HG03064 (cell line): Measurements from ENCODE around the gene ARMC8.
A peak's percentile ranks its signal among the peaks of the same experiment; 100 is the strongest.
"Not testable (repeated sequence)": the region's sequence is repeated elsewhere in the genome, so short reads cannot be mapped to it uniquely, and the experiment has no call there.

Experiments
- ATAC-seq: cut with Tn5 transposase; IDR thresholded peaks from one replicate; pipeline ENCODE4 v1.9.1; 2021; ENCODE audit warnings: low read depth; ENCODE audit not compliant: unreplicated experiment

ARMC8 gene, protein sequence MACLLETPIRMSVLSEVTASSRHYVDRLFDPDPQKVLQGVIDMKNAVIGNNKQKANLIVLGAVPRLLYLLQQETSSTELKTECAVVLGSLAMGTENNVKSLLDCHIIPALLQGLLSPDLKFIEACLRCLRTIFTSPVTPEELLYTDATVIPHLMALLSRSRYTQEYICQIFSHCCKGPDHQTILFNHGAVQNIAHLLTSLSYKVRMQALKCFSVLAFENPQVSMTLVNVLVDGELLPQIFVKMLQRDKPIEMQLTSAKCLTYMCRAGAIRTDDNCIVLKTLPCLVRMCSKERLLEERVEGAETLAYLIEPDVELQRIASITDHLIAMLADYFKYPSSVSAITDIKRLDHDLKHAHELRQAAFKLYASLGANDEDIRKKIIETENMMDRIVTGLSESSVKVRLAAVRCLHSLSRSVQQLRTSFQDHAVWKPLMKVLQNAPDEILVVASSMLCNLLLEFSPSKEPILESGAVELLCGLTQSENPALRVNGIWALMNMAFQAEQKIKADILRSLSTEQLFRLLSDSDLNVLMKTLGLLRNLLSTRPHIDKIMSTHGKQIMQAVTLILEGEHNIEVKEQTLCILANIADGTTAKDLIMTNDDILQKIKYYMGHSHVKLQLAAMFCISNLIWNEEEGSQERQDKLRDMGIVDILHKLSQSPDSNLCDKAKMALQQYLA

DNA sequence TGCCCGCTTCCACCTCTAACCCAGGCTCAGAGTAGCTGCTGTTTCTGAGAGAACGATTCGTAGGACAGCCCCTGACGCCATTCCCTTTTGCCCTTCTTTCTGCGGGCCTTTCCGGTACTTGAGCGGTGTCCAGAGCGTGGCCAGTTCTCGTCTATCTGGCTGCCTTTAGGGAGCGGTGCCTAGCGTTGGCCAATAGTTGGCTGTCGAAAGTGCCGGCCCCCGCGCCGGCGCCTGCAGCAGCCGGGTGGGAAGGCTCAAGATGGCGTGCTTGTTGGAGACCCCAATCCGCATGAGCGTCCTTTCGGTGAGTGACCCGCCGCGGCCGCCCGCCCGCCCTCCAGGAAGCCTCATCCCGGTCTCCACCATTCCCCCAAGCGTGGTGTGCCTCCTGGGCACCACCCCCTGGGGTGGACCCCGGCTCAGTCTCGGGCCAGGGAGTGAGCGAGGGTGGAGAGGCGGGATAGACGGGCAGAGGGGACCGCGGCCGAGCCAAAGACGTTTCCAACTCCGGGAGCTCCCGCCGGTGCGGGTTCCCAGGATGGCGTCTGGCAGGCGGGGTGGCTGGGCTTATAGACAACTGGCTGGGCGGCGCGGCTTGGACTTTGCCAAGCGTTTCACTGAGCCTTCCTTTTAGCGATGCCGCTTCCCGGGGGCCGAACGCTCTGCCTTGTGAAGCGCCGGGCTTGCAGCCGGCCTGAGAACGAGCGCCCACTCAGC lies at the start of gene ARMC8:
ARMC8 (plus strand) TSS at position 6 of the 717 bp plus-strand sequence; CDS start at position 260, 254 bp downstream.
- peak; percentile 65 for ATAC-seq

DNA sequence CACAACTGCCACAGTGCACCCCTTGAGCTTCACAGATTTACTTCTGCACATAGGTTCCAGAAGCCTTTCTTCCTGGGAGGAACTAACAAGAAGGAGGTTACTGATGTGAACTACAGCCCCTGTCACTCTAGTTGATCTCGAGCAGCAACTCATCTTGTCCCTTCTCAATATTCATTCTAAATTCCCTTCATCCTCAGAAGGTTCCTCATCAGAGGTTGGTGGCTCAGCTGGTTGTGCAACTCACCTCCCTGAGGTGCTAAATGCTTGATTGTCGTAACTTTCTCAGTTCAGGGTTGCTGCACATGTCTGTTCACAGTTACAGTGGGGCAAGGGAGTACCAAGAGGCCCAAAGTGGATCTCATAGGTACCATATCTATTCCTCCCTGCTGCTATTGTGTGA lies 49.2 kb upstream of the ARMC8 start:
- ATAC-seq = no peak

DNA sequence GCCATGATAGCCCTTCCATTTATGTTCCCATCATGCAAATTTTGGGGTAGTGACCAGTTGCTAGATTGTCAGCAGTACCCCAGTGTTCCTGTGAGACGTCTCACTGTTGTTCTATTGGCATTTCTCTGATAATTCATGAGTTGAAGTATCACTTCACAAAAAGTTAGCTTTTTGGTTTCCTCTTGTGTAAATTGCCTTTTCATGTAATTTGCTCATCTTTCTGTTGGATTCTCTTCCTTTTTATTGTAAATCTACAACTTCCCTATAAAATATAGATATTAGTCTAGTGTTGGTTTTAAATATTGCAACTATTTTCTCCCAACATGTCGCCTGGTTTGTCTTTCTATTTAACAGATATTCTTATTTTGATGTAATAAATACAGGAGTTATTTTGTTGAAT lies 47.4 kb upstream of the ARMC8 start:
- ATAC-seq = no peak

DNA sequence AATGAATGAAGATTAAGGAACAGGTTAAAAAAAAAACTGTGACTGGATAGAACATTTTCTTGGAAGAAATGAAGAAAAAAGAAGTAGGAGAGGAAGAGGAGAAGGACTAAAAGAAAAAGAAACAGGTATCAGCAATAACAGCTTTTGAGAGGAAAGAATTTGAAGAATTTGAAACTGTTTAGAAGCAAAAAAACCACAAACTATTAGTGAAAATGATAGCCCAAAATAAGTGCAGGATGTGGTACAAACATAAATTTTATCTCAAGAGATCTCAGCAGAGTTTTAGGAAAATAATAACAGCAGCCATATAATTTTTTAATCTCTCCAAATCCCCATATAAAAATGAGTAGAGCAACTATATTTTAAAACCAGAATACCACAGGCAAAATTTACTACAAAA lies 46.2 kb upstream of the ARMC8 start:
- no peak for ATAC-seq

DNA sequence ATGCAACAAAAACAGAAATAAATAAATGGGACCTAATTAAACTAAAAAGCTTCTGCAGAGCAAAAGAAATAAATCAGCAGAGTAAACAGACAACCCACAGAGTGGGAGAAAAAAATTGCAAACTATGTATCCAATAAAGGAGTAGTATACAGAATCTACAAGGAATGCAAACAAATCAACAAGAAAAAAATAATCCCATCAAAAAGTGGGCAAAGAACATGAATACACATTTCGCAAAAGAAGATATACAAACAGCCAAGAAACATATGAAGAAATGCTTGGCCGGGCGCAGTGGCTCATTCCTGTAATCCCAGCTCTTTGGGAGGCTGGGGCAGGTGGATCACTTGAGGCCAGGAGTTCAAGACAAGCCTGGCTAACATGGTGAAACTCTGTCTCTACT lies 44.9 kb upstream of the ARMC8 start:
- ATAC-seq = not testable (repeated sequence)

DNA sequence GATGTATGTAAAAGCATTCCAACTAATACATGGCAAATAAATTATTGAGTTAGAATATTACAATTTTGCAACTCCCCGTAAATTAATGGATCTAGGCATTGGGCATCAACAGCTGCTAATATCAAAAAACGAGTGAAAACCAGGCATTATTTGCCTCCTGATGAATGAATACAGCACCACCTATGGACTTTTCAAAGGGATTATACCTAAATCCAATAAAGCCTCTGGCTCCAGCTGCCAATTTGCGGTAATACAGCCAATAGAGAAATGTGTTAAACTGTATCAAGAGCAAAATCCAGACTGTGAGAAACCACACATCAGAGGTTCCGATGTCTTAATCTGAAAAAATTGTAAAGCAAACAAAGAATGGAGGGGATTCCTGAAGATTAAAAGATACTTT lies 38.6 kb upstream of the ARMC8 start:
- ATAC-seq = no peak

DNA sequence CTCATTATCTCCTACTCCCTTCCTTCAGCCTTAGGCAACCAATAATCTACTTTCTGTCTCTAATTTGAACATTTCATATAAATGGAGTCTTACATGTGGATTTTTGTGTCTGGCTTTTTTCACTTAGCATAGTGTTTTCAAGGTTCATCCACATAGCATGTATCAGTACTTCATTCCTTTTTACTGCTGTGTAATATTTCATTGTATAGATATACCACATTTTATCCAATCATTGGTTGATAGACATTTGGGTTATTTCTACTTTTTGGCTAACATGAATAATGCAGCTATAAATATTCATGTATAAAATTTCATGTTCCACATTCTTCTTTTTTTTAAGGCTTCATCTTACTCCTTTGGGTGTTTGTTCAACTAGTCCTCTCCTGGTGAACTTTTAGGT lies 32.6 kb upstream of the ARMC8 start:
- no peak for ATAC-seq

DNA sequence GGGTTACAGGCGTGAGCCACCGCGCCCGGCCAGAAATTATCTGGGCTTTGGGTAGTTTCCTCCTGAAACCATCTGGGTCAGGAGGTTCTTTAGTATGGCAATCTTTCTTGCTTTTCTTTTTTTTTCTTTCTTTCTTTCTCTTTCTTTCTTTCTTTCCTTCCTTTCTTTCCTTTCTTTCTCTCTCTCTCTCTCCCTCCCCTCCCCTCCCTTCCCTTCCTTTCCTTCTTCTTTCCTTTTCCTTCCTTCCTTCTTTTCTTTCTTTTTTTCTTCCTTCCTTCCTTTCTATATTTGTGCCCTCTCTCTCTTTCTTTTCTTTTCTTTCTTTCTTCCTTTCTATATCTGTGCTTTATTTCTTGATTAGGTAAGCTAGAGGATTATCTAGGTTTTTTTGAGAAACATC lies 29.4 kb upstream of the ARMC8 start:
- ATAC-seq = no peak

DNA sequence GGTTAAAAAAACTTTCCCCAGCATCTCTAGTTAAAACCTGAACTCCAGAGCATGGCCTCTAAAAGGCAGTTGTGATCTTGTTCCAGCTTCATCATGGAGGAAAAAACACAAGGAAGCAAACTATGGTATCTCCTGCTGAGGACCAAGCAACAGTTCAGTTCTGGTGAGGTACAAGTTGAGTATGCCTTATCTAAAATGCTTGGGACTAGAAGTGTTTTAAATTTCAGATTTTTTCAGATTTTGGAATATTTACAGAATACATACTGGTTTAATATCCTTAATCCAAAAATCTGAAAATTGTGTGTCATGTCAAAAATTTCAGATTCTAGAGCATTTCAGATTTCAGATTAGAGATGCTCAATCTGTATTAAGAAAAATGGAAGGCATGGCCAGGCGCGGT lies 22.0 kb upstream of the ARMC8 start:
- no peak for ATAC-seq

DNA sequence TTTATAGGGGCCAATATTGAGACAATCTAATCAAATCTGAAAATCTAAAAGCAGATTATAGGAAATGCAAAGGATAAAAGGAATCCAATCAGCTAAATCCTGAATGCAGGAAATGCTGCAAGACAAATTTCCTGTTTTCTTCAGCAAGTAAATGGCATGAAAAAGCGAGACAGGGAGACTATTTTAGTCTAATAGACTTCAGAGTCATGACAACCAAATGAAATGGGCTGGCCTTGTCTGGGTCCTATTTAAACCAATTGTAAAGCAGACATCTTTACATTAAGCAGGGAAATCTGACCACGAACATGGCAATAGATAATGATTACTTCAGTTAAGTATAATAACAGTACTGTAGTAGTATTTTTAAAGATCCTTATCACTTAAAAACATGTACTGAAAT lies 14.5 kb upstream of the ARMC8 start:
- no peak for ATAC-seq

DNA sequence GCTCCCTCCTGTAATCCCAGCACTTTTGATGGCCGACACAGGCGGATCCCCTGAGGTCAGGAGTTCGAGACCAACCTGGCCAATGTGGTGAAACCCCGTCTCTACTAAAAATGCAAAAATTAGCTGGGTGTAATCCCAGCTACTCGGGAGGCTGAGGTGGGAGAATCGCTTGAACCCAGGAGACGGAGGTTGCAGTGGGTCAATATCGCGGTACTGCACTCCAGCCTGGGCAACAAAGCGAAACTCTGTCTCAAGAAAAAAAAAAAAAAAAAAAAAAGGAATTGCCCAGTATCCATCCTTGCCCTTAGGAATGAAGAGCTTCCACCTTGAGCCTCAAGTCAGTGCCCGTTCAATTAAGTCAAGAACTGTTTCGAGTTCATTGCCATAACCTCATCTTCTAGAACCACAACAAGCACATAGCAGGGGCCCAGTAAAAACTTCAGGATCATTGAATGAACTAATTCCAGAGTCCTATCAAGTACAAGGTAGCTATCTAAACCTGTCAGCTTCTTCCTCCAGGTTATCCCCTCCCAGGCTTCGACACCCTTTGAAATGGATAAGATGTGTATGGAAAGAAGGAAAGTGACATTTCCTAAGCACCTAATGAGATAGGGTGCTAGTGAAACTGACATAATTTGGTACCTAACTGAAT lies 13.2 kb upstream of the ARMC8 start:
- ATAC-seq = no peak

DNA sequence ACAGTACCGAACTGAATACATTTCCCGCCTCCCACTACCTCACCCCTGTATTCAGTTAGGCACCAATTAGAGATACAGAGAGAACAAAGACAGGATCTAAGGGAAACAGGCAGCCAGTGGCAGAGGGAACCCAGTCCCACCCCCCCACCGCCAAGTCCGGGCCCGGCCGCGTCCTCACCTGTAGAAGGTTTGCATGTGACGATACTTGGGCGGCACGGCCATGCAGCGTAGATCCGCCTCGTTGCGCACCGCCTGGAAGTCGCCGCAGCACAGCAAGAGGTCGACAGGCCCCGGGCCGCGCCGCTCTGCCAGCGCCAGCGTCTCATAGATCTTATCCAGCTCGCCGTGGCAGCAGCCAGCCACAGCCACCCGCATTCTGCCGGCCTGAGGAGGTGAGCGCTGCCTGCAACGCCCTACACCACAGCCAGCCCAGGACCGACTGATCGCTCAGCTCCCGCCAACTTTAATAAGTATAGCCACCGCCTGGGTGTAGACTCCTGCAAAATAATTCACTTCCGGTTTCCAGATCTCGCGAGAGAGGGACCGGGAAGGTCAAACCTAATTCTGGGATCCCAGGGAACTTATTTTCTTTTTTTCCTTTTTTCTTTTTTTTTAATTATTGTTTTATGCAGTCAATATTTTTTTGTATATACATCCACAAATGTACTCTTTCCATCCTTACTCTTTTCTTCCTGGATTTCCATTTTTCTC lies 12.5 kb upstream of the ARMC8 start, which contains the start of gene DBR1:
DBR1 (minus strand) TSS at position 501 of the 711 bp plus-strand sequence; CDS start at position 375, 126 bp downstream.
- peak; percentile 89 for ATAC-seq

DNA sequence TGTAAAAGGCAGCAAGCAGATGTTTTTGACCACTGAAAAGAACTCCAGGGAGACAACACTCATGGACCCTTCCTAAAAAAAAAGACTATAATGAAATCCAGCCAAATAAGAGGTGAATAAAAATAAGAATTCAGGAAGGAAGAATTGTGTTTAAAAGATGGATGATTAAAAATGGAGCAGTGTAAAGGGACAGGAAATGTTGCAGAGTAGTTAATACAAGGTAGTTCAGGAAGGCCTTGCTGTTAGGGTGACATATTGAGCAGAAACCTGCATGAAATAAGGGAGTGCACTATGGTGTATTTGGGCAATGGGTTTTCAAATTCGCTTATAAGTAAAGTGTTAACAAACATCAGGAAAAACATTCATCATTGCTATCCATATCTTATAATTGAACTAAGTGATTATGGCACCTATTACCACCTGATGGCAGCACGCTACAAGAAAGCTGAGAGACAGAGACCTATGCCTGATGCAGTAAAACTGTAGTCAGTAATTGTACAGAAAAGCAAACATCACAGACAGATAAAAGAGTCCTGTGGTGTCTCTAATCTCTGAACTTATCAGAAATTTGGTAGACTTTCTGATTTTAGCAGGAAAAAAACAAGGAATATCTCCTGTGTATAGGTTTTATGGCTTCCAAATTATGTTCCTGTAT lies 6.6 kb upstream of the ARMC8 start:
- ATAC-seq = no peak

DNA sequence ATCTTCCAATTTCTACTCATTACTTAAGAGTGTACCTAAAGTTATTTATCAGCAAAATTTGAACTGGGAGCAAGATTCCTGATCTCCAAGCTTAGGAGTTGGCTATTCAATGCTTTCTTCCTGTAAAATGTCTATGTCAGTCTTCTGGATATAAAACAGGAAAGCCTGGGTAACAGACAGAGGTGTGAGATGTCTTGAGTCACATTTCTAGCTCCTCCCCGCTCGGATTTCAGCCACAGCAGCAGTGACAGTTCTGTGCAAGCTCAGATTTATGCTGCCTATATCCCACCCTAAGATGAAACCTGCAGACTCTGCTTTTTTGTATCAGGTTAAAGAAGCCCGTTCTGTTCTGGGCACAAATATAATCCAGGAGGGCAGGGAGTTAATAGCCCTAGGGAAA lies 2.1 kb upstream of the ARMC8 start:
- no peak for ATAC-seq

DNA sequence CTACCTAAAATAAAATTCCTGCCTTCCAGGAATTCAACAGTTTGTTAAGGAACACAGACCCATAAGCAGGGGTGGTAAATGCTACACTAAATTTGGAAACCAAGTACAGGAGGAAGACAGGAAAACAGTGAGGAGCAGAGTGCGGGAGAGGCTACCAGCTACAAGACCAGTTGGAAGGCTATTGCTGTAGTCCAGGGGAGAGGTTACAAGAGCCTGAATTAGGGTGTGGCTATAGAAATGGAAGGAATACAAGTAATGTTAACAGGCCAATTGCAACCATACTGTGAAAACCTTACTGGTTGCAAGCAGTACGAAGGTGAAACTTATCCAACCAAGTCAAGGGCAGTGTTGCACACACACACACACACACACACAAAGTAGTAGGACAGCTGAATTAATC lies 880 bp upstream of the ARMC8 start:
- no peak for ATAC-seq

DNA sequence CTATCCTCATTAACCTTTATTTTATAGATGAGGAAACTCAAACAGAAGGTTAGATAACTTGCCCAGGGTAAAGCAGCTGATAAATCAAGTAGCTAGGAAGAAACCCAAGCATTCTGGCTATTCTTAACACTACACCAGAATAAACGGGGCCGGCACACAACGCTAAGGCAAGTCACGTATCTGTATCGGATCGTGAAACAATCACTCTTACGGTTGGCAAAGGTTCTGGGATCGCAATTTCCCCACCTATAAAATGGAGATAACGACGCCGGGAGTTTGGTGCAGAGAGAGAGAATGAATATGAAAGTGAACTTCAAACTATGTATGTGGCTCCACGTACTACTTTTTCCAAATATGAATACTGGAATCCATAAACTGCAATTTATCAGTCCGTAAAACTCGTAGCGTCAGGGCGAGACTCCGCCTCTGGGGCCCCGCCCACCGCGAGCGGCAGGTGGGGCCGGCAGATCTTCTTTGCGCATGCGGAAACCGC lies 252 bp upstream of the ARMC8 start:
- ATAC-seq = peak; percentile 94

DNA sequence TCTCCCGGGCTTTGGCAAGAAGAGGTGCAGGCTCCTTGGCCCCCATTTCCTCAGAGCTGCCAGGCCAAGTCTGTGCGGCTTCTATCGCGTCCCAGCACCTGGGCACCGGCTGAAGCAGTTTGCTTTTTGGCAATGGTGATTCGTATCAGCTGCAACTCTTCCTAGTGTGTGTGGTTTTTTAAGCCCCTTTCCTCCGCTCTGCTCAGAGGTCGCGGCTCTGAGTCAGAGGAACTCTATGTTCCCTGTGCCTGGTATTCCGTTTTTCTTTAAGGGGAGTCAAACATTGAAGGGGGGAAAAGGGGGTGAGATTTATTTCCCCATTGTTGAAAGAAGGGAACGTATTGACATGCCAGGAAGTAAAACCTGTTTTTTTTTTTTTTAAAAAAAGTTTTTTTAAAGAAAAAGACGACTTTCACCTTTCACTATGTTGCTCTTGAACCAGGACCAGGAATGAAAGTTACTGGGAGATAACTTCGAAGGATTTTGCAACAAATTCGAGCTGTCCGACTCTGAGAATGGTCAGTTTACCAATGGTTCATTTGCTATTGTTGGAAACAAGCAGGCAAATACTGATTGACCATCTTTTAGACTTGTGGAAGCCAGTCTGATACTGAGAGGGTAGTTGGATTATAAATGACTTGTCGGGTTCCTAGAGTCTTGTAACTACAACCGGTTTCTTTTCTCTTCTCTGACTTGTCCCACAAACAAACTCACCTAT lies 1.1 kb downstream of the ARMC8 start:
- no peak for ATAC-seq

DNA sequence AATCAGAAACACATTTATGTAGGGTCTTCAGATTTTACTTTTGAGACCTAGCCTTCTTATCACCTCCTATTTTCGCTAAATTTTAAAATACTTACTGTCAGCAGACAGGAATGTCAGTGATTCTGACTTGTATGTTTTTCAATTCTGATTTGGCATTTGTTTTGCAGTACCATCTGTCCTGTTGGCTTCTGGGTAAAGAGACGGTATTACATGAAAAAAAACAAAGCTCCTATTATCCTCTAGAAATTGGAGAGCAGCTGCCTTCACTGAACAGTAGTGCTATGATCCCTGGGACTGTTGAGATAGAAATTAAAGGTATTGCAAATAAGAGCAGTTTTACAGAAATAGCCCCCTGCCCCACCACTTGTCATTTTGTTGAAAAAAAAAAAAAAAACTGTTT lies 8.4 kb downstream of the ARMC8 start:
- ATAC-seq = no peak

DNA sequence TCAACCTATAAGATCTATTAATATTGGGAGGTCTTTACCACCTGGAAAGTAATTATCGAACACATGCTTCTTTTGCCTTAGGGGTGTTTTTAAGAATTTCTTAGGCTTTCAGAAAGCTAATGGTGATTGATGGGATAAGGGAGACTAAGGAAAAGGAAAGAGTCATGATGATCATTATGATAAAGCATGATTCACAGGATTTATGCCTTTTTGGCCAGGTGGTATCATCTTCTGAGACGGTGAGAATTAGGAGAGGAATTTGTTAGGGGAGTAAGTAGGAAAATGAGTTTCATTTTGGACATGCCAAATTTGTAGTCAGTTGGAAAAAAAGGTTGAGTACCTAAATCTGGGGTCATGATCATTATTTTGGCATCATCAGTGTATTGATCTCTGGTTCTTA lies 8.9 kb downstream of the ARMC8 start:
- ATAC-seq = no peak
